Frontal cortex (tissue), 4 donors: ENCODE data around the gene NIT2. TPM values are rescaled to one million over a fixed set of nuclear protein-coding genes. Genes with fewer than 3 reads are reported as not detected.

Source experiments
- DNase-seq, 2 donors: peaks; one replicate each; pipeline ENCODE4 v3.0.0; 2012; ENCODE audit warnings: low spot score in 2 of 2
- FAIRE-seq: peaks from 2 replicates; lab custom pipeline; 2012; peaks lifted over from hg19 to GRCh38; lab: Jason Lieb, UNC
- total RNA-seq: library from RNA; depleted of rRNA; stranded (reverse); fragments of >200 nt; gene quantifications from one replicate; pipeline ENCODE4 v1.2.3, GENCODE V29; 2014
- donor health status: control.
- donor health status: control.
- donor health status: control.

NIT2 gene
- total RNA-seq, 1 donor from 2014 or later: 8.6 TPM

- FAIRE-seq: peak; percentile 21
Measured at GRCh38 chr3:100386437-100387074, 52.0 kb downstream of the NIT2 start.

GRCh38 chr3:100389025-100389424, 54.5 kb downstream of the NIT2 start:
- FAIRE-seq: no peak
- no peak for DNase-seq

More at GRCh38 chr3:100386437-100387074, 52.0 kb downstream of the NIT2 start:
- no peak for DNase-seq

GRCh38 chr3:100395679-100396431, 61.3 kb downstream of the NIT2 start:
- DNase-seq: no peak
- FAIRE-seq: no peak

DNA sequence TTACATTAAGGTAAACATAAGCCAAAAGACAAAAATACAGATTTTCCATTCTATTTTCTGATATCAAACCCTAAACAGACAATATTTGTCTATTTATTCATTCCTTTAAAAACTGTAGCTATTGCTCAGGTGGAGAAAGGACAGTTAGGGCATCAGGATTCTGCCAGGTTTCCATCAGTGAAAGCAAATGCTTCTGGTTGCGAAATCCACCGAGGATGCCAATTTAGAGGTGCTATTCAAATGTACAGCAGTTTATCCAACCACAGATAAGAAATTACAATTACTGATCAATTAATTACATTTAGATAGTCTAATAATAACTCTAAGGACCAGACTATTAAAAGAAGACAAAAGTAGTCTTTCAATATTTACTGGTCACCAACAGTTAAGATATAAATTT, 62.4 kb downstream of the NIT2 start:
- no peak for DNase-seq
- FAIRE-seq: no peak

GRCh38 chr3:100399341-100400071, 64.9 kb downstream of the NIT2 start:
- no peak for FAIRE-seq

GRCh38 chr3:100400419-100400779, 65.8 kb downstream of the NIT2 start:
- DNase-seq: peak in 1 of 2 donors; percentile 8
- FAIRE-seq: no peak

More at GRCh38 chr3:100399341-100400071, 64.9 kb downstream of the NIT2 start:
- DNase-seq: no peak

- FAIRE-seq: no peak
Measured at GRCh38 chr3:100400780-100401673, 66.5 kb downstream of the NIT2 start, which contains the start of the genes LNP1 and TOMM70. Gene LNP1, plus strand, starts transcription at chr3:100401539. Its CDS starts 28,191 bp downstream, at chr3:100429730. Gene TOMM70, minus strand, starts transcription at chr3:100401089. Its CDS starts 140 bp downstream, at chr3:100400949.

GRCh38 chr3:100401674-100402041, 67.1 kb downstream of the NIT2 start:
- FAIRE-seq: no peak

More at GRCh38 chr3:100400780-100401673, 66.5 kb downstream of the NIT2 start, which contains the start of the genes LNP1 and TOMM70:
- DNase-seq: peak; percentile 84 to 88

GRCh38 chr3:100402256-100402655, 67.7 kb downstream of the NIT2 start:
- DNase-seq (no peak), FAIRE-seq (no peak)

More at GRCh38 chr3:100401674-100402041, 67.1 kb downstream of the NIT2 start:
- DNase-seq: no peak

DNA sequence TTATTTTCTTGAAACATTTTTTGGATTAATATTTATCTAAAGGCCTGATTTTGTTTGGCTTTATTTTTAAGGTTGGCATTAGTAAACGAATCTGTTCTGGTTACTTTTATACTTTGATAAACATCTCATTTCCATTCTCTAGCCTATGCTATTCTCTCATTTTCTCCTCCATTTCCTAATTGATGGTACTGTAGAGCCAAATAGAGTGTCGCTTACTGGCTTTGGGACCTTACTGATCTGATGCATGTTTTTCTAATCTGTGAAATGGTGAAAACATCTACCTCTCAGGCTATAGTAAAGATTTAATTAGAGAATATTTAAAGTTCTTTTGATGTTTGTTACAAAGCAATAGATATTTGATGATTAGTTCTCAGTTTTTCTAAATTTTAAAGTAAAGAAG, 68.3 kb downstream of the NIT2 start:
- DNase-seq (no peak), FAIRE-seq (no peak)

- no peak for DNase-seq
- no peak for FAIRE-seq
Measured at GRCh38 chr3:100403362-100404249, 69.0 kb downstream of the NIT2 start.

DNA sequence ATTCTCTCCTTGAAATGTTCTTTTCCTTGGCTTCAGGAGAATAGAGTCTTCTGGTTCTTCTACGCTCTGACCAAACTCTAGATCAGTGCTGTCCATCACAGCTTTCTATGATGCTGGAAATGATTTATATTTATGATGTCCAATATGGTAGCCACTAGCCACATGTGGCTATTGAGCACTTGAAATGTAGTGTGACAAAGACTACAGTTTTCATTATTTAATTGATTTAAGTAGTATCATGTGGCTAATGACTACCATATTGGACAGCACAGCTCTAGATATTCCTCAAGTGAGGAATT, 69.6 kb downstream of the NIT2 start:
- no peak for FAIRE-seq
- DNase-seq: no peak

GRCh38 chr3:100407164-100407563, 72.6 kb downstream of the NIT2 start:
- DNase-seq (no peak), FAIRE-seq (no peak)

GRCh38 chr3:100407977-100408532, 73.5 kb downstream of the NIT2 start:
- no peak for FAIRE-seq

More at GRCh38 chr3:100407977-100408532, 73.5 kb downstream of the NIT2 start:
- DNase-seq: no peak
